IPS-11a (cell line): ENCODE data around the gene HES6.

ENCODE experiments used
- H3K4me3 ChIP-seq: one replicate; pipeline ENCODE4 v1.5.1; 2013; ENCODE audit warnings: low read depth, low read length, control low read depth

The HES6 gene

DNA sequence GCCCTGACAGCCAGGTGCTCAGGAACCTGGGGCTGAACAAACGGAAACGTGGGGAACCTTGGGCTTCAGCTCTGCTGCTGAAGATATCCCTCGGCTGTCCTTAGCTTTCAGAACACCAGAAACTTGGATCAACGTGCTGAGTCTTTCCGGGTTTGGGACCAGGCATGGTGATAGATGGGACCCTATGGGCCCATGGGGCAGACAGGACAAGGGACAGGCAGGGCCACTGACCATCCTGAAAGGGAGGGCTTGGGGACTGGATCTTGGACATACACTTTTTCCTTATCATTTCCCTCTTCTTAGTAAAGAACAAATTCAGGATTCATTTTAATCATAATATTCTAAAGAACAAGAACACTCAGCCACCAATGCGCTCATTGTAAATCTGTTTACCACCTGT lies 16.3 kb upstream of the HES6 start:
- no peak overlapping the region for H3K4me3 ChIP-seq

DNA sequence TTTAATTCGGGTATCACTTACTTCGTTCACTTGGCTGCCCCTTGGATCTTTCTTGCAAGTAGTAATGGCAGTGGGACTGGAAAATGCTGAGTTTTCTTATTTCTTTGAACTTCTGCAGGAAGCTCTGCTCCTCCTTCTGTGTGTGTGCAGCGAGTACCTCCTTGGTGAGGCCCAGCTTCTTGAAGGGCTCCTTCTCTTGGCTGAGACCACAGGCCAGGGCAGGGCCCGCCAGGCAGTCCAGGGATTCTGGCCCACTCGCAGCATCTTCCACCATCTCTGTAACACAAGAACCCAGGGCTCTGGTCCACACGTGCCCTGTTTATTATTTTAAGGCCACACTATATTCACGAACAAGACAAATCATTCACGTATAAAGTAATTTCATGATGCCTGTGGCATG lies 15.8 kb upstream of the HES6 start:
- H3K4me3 ChIP-seq, result no peak overlapping the region

DNA sequence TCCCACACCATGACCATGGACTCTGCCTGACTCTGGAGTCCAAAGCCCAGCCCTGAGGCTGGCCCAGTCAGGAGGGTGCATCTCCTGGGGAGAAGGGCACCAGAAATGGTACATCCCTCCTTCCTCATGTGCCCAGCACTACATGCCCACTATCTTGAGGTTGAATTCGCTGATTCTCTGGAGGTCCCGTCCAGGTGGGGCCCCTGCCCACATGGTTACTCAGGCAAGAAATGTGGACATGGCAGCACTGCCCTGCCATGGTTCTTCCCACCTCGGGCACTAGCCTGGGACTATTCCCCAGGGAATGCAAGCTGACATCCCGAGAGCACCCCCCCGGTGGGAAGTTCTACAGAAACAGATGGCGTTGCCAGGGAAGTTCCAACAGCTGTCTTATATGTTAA lies 15.3 kb upstream of the HES6 start:
- H3K4me3 ChIP-seq, result no peak overlapping the region

DNA sequence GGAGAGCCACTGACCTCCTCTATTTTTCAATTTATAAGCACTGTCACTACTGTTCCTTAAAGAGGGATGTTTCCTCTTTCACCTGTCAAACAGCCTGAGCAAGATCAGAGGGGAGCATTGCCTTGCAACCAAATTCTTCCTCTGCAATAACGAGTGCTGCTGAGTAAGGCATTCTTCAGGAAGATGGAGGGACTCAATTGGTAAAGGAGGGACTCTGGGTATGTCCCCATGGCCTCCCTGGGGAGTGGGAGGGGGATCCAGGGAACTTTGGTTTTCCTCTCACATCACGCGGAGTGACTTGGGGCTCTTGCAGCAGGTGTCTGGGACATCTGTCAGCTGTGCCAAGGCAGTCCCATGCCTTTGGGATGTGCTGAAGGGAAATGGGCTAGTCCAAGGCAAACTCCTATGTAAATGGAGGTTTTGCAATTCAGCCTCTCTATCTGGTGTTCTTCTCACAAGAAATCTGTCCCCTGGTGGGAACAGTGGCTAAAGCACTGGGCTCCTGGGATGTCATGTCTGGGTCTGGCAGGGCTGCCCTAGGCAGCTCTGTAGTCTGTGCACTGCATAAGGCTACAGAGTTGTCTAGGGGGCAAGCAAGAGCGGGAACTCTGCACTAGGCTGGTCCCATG lies 14.4 kb upstream of the HES6 start:
- H3K4me3 ChIP-seq, result no peak overlapping the region

DNA sequence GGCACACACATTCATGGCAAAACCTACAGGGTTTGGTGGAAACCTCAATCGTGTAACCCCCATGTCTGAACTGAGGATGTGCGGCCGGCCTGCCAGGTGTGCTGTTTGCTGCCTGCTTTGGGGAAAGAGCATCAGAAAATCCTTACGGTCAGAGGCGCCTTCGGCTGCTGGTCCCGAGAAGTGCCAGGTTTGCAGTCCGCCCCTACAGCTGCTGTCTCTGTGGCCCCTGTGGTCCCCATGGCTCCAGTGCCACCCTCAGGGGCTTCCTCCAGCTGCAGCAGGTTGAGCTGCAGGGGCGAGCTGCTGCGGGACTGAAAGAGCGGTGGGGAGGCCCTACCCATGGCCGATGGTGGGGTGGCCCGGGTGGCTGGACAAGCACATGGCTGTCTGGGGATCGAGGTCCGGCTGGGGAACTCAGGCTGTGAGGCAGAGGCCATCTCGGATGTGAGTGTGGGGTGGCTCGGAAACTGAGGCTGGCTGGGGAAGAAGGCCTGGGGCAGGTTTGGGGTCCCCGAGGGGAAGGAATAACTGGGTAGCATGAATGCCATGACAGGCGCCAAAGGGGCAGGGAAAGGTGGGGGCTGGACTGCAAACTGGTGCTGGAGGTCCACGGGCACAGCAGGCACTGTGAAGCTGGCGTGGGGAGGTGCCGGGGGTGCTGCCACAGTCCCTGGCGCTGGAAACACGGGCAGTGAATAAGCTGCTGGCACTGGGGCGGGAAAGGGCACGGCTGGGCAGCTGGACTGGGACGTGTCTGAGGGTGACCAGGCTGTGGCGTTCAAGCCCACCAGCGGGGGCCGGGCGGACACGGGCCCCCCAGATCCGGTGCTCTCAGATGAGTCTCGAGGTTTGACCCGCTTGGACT lies 13.2 kb upstream of the HES6 start:
- H3K4me3 ChIP-seq, result no peak overlapping the region

DNA sequence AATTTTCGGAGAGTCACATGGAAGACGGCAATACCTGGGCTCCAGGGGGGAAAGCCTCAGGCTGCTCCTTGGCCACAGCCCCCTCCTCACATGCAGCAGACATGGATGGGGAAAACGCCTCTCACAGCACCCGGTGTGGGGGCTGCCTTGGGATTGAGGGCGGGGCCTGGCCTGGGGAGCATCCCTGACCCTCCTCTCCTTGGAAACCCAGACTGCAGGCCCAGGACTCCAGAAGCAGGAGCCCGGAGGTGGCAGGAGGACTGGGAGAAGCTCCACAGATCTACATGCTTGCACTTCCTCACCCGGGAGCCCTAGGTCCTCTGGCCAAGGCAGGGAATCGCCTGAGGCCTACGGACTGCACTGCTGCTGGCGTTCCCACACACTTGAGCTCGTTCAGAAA lies 12.1 kb upstream of the HES6 start:
- H3K4me3 ChIP-seq, result no peak overlapping the region

DNA sequence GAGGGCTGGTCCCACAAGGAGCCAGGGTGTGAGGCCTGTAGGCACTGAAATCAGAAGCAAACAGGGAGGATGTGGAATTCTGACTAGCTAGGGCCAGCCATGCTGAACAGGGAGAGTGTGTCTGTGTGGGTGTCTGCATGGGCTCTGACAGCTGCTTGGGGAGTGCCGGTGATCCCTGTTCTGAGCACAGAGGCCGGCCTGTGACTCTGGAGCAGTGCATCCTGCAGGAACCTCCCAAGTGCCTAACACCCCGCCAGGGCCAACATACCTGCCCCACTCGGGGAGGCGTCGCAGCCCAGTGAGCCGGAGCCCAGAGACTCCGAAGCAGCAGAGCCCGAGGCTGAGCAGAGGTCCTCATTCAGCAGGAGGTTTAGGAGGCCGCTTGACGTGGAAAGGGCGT lies 11.5 kb upstream of the HES6 start:
- no peak overlapping the region for H3K4me3 ChIP-seq

DNA sequence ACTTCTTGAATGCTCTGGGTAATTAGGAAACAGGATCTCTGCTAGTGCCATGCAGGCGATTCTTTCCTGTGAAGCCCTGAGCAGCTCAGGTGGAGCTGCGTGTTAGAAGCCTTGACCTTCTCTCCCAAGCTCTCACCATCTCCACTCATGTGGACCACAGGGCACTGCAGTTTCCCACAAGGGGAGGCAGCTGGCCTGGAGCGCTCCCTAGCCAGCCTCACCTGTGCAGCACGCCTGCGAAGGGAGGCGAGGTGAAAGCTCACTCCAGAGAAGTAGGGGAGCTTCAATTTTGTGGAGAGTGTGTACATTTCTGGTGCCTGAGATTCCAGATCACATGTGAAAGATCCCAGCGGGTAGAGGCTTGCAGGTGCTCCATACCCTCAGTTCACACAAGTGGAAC lies 11.1 kb upstream of the HES6 start:
- H3K4me3 ChIP-seq, result no peak overlapping the region

DNA sequence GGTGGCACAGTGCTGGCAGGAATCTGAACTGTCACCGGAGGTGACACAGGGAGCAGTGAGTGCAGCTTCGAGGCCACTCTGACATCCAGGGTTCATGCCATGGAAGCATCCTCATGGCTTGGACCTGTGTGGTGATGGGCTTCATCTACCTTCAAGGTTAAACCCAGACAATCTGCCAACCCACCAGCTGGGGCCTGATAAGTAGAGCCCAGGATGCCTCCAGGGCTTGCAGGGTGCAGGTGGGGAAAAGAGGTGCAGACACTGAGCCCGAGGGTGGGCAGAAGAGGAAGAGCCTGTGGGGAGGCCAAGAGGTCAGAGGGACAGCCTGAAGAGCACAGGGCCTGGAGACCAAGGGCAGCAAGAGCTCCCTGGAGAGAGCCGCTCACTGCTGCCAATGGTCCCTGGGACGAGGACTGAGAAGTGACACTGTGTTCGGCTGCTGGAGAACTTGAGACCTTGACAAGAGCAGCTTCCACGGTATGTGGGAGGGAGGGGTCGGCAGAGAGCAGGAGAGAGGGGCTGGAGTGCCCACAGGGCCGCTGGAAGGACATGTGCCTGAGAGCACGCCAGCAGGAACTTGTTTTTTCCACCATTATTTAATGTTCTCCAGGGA lies 8.1 kb upstream of the HES6 start:
- H3K4me3 ChIP-seq, result no peak overlapping the region

DNA sequence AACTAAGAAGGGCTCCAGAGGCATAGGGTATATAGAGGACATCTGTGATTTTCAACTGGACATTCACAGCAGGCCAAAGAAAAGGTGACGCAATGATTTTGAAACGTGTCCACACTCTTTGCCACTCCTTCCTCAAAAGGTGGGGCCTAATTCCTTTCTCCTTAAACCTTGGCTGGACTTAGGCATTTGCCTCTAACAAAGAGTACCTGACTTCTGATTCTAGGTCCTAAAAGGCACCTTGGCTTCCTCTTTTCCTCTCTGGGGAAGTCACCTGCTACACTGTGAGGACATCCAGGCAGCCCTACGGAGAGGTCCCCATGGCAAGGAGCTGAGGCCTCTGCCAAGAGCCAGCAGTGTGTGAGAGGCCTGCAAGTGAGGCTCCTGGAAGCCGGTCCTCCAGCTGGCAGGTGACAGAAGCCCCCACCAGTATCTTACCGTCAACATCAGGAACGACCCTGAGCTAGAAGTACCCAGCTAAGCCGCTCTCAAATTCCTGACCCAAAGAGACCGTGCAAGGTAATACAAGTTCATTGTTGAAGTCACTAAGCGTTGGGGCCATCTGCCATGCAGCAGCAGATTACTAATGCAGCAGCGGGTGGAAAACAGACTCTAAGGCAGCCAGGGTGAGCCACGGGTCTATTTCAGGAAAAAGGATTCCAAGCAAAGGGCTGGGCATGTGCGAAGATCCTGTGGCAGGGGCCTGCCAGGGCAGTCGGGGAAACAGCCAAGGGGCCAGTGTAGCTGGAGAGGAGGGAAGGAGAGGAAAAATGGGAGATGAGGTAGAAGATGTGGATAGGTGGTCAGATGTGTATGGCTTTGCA lies 7.4 kb upstream of the HES6 start:
- H3K4me3 ChIP-seq, result no peak overlapping the region

DNA sequence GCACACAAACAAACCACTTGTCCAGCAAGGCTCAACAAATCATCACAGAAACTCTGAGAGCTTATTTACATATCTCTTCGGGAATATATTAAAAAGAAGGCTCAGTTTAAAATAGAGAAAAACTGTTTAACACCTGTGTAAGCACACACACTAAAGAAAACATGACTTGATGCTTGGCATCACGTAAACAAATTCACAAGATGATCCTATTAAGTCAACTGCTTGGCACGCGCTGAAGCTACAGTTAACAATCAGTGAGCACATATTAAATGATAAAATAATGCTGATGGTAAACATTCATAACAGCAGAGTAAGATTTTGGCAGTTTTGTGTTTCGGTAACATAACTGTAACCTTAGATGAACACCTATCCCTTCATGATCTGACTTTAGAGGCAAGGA lies 4.3 kb upstream of the HES6 start:
- no peak overlapping the region for H3K4me3 ChIP-seq

DNA sequence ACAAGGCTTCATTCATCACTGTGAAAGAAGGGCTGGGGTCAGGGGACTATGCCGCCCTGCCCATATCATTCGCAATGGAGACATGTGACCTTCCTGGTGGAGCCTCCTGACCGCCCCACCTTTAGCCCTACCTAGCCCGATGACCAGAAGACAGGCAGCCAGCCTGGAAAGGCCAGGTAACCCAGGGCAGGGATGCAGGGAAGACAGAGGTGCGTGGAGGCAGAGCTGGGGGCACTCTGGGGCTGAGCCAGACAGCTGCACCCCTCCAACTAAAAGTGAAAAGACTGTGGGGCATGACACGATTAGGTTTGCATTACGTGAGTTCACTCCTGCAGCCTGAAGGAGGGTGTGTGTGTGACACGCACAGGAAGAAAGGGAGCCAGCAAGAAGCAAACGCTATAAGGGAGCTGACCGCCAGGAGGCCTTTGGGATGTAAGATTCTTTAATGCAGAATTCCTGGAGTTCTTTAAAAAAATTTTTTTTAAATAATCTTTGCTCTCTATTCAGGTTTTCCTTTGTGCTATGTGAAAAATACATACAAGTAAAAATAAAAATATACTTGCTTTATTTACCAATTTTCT lies 3.7 kb upstream of the HES6 start:
- no peak overlapping the region for H3K4me3 ChIP-seq

DNA sequence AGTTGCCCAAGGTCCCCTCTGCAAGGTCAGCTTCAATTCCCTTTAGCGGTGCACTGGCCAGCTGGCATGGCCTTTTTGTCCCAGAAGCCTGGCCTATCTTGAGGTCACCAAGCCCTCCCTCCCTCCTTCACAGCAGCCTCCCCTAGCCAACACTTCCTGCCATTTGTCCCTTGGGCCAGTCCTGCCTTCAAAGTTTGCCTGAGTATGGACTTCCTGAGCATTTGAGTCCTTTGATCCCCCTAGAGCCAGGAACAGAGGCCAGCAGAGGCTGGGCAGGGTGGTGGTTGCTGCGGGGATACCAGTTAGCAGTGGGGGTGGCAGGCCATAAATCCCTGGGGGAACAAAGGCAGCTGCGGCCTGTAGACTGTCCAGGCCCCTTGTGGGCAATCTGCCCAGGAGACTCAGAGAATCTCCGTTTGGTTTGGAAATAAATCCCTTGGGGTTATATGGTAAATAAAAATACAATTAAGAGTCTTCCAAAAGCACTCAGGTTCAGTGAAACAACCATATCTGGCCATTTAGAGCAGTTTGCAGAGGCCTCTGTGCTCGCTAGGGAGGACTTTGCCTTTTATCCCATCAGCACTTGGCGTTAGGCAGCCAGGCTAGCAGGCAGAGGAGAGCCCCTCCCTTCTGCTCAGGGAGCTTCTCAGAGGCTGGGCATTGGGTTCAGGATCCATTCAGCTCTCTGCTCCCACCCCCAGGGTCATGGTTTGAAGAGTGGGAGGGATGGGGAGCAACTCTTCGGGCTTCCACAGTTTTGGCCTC lies 3.1 kb upstream of the HES6 start:
- no peak overlapping the region for H3K4me3 ChIP-seq

DNA sequence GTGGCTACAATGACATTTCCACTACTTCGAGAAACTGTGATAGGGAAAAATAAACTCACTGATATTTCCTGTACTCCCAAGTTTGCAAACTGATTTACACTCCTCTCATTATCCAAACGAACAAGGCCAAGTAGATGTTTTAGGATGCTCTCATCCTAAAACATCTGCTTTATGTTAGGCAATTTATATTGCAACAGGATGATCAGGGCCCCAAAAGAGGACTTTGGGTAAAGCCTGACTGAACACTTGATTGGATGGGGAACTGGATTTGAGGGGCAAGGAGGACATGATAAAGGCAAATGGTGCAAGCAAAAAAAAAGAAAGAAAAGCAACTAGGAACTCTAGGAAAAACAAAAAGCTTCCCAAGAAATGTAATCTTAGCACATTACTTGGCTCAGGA lies 2.1 kb upstream of the HES6 start:
- no peak overlapping the region for H3K4me3 ChIP-seq

DNA sequence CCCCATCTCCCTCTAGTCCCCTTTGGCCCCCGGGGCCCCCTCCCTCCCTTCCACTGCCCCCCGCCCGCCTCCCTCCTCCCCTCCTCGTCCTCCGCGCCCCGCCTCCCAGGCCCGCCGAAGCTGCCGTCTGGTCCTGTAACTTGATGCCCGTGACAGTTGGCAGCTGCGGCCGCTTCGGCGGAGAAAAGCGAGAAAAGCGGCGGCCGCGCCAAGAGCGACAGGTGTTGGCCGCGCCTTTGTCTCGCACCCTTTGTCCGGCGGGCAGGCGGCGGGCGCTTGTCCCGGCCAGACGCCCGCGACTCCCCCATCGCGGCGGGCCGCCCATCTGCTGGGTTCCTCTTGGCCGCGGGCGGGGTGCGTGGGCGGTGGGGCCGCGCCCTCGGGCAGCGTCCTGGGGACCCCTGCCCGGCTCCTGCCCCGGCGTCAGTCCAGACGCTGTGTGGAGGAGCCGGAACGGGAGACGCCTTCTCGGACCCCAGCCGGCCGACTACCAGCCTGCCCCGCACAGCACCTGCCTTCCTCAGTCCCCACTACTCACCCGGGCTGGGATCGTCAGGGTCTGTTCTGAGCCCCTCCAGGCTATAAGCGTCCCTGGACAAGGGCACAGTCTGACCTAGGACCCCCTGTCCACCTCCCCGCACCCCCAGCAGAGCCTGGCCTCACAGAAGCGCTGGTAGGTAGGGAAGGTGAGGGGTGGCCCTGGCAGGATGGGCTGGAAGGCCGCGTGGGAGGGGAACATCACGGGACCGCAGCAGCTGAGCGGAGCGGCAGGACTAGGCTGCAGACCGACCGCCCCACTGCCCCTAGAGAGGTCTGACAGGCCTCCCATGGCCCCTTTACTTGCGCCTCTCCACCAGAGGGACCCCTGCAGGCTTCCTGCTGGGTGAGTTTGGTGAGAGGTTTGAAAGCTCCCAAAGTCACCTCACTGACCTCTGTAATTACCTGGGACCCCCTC lies 1.2 kb upstream of the HES6 start:
- H3K4me3 ChIP-seq, result peak overlapping the region; percentile 35

DNA sequence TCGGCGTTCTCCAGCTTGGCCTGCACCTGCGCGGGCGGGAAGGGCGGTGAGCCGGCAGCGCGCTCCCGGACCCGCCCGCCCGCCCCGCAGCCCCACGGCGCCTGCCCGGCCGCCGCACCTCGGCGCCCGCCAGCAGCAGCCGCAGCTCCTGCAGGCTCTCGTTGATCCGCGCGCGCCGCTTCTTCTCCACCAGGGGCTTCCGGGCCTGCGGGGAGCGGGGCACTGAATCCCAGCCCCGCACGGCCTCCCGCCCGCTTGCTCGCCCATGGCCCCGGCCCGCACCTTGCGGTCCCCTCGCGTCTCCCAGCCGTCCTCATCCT lies 335 bp downstream of the HES6 start:
- H3K4me3 ChIP-seq, result peak overlapping the region; percentile 39

DNA sequence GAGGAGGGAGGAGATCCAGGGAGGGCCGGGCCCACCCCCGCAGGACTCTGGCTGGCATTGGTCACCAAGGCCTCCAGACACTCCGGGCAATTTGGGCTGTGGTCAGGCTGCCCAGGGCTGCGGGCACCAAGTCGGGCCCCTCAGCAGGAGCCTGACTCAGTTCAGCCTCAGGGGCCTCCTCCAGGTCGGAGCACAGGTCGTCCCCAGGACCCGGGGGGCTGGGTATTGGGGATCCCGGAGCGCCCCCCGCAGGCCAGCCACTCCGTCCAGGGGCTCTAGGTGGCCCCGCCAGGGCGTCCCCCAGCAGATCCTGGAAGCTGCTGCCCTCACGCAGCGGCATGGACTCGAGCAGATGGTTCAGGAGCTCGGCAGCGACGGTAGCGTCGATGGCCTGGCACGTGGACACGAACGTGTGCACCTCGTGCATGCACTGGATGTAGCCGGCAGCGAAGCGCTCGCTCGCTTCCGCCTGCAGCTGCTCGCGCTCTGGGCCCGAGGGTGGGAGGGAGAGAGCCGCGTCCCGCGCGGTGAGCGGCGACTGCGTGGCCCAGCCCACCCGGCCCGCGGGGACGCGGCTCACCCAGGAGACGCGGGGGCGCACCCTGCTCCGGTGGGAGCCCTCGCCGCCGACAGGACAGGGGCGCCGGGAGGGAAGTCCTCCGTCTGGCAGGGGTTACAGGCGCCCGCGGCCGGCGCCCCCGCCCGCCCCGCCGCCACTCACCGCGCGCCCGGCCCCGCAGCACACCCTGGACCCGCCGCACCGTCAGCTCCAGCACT lies 884 bp downstream of the HES6 start:
- H3K4me3 ChIP-seq, result peak overlapping the region; percentile 8

DNA sequence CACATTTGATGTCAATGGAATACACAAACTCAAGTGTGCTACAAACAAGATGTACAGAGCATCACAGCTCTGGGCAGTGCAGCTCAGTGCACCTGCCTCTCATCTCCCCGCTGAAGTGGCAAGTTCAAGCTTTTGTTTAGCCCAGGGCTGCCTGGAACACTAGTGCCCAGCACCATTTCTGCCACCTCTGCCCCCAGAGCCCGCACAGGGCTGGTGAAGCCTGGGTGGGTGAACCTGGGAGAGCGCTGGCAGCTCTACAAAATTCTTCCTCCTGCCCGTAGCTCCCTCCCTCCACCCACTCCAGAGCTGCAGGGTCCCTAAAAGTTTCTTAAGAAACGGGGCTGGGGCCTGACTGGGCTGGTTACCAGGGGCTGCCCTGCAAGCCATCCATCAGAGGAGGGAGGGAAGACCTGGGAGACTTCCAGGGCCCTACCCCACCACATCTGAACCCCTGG lies 1.5 kb downstream of the HES6 start:
- H3K4me3 ChIP-seq, result no peak overlapping the region
